NCI-H2196 treated with DMSO at 0.1 percent for 48 hours (cell line): ENCODE results near the gene MECP2.
"Not testable (repeated sequence)": the region's sequence is repeated elsewhere in the genome, so short reads cannot be mapped to it uniquely, and the experiment has no call there.

Experiments used
- DNase-seq: peaks from one replicate; lab custom pipeline; 2025; ENCODE audit not compliant: unreplicated experiment; lab: John Stamatoyannopoulos, UW

Gene MECP2

GRCh38 chrX:153999359-154000037, 98.0 kb downstream of the MECP2 start:
- no peak for DNase-seq

GRCh38 chrX:153995504-153995903, 102.0 kb downstream of the MECP2 start:
- DNase-seq = no peak

DNA sequence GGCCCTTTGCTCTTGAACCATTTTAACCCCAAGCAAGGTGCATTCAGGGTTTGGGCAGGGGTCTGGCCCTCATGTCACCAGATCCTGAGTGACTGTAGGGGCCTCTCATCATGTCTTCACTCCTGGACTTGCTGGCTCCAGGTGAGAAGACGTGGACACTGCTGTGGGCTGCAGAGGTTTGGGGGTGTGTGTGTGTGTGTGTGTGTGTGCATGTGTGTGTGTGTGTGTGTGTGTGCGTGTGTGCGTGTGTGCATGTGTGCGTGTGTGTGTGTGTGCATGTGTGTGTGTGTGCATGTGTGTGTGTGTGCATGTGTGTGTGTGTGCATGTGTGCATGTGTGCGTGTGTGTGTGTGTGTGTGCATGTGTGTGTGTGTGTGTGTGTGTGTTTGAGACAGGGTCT, 103.1 kb downstream of the MECP2 start:
- not testable (repeated sequence) for DNase-seq

GRCh38 chrX:153993978-153994377, 103.5 kb downstream of the MECP2 start:
- DNase-seq = no peak

DNA sequence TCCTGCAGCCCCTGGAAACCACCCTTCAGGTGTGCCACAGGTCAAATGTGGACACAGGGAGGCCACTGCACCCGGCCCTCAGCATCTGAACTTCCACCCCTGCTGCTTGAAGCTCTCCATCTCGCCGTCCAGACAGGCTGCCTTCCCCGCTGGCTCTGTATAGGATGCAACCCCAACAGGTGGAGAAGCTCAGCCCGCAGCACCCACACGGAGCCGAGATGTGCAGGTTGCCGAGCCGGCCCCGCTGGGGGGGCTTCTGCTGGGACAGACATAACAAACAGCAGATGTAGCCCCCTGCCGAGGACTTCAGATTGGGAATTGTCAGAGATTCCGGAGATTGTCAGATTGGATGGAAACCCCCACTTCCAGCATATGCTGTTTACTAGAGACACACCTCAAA, 104.4 kb downstream of the MECP2 start:
- no peak for DNase-seq

DNA sequence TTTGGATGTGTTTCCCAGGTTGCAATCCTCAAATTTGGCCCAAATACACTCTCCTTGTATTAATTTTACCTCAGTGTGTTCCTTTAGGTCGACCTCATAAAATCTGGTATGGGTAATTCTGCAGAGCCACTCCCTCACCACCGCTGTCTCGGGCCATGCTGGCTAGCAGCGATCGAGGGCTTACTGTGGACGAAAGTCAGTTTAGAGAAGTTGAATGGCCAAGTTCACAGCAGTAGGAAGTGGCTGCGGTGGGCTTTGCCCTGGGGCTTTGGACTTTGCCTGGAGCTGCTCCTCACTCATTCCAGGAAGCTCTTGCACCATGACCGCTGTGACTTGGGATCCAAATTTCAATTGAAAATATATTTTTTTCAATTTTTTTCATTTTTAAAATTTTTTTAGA, 105.3 kb downstream of the MECP2 start:
- no peak for DNase-seq

DNA sequence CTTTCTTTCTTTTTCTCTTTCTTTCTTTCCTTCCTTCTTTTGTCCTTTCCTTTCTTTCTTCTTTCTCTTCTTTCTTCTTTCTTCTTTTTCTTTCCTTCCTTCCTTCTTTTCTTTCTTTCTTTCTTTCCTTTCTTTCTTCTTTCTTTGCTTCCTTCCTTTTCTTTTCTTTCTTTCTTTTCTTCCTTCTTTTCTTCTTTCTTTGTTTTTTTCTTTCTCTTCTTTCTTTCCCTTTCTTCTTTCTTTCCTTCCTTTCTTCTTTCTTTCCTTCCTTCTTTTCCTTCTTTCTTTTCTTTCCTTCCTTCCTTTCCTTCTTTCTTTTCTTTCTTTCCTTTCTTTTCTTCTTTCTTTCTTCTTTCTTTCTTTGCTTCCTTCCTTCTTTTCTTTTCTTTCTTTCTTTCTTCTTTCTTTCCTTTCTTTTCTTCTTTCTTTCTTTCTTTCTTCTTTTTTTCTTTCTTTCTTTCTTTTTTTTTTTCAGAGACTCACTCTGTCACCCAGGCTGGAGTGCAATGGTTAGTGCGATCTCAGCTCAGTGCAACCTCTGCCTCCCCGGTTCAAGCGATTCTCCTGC, 106.4 kb downstream of the MECP2 start:
- DNase-seq = no peak

DNA sequence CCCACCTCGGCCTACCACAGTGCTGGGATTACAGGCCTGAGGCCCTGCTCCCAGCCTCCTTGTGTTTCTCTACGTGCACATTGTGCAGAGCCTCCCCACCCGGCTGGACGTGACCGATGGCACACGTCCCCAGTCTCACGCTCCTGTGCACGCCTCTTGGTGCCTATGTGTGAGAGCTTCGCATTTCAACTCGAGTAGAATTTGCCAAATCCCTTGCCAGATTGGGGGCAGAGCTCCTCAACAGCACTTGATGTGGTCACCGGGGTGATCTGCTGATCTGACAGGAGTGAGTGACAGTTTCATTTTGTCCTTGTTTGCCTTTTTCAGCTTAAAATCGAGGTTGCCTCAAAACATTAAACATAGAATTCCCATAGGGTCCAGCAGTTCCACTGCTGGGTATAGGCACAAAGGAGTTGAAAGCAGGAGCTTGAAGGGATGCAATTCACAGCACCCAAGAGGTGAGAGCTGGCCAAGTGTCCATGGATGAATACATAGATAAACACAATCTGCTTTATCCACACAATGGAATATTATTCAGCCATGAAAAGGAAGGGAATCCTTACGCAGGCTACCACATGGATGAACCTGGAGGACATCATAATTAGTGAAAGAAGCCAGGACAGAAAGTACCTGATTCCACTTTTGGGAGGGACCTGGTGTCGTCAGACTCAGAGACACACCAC, 107.4 kb downstream of the MECP2 start:
- no peak for DNase-seq

DNA sequence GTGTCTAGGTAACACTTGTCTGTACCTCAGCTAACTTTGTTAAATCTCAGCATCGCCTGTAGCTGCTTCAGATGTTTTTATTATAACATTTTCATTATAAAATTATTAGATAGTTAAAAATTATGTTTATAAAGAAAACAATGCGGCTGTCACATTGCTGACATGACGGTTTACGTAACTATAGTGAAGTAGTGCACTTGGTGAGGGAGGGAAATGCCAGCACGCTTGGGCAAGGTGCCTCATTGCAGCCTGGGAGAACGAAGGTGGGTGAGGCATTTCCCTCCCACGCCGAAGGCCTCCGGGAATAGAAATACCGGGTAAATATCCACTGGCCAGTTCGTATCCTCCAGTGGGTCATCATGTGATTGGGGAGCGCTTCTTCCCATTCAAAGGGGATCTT, 109.0 kb downstream of the MECP2 start:
- DNase-seq = no peak

GRCh38 chrX:153984351-153985178, 113.0 kb downstream of the MECP2 start:
- DNase-seq = no peak

GRCh38 chrX:153983321-153983801, 114.2 kb downstream of the MECP2 start:
- no peak for DNase-seq

DNA sequence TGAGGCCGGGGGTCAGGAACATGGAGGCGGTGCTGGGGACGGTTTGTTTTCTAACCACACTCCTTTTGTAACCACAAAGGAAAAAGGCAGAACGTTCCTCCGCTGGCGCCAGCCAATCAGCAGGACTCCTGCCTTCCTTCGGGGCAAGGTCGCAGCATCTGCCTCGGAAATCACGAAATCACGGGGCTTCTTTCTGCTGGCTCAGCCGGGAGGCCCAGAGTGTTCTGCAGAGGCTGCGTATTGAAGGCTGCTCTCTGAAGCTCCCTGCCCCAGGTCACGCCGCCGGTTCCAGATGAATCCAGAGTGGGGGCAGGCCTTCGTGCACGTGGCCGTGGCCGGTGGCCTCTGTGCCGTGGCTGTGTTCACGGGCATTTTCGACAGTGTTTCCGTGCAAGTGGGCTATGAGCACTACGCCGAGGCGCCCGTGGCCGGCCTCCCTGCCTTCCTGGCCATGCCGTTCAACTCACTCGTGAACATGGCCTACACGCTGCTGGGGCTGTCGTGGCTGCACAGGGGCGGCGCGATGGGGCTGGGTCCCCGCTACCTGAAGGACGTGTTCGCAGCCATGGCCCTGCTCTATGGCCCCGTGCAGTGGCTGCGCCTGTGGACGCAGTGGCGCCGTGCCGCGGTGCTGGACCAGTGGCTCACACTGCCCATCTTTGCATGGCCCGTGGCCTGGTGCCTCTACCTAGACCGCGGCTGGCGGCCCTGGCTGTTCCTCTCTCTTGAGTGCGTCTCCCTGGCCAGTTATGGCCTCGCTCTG, 115.6 kb downstream of the MECP2 start:
- no peak for DNase-seq

- DNase-seq = no peak
Observed at GRCh38 chrX:153981231-153981630, 116.3 kb downstream of the MECP2 start.

DNA sequence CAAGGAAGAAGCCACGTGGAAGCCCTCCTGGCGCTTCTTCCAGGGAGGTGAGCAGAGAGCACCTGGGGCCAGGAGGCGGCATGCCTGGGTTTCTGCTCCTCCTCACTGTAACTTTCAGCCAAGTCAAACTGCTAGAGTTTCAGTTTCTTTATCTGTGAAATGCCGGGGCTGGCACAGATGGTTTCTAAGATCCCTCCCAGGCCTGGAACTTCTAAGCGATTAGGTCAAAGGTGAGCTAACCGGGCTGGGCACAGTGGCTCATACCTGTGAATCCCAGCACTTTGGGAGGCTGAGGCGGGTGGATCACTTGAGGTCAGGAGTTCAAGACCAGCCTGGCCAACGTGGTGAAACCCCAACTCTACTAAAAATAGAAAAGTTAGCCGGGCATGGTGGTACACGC, 117.1 kb downstream of the MECP2 start:
- not testable (repeated sequence) for DNase-seq

DNA sequence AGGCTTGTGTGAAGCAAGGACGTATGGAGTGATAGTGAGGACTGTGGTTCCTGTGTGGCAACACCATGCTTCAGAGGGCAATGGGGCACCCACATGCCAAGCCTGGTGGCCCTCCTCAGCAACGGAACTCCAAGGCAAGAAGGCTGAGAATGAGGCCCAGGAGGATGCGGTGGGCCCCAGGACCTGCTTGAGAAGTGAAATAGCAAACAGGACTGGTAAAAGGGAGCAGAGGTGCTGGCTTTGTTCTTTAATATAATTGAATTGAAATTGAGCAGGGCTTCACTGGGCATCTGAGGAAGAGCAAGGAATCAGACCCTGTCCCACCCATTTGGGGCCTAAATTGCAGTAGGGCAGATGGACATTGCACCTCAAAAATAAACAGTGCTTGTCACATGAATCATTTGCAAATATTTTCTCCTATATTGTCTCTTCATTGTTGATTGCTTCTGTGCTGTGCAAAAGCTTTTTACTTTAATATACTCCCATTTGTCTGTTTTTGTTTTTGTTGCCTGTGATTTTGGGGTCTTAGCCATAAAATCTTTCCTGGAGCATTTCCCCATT, 122.7 kb downstream of the MECP2 start:
- DNase-seq = no peak

- no peak for DNase-seq
Observed at GRCh38 chrX:153974003-153974725, 123.4 kb downstream of the MECP2 start.

DNA sequence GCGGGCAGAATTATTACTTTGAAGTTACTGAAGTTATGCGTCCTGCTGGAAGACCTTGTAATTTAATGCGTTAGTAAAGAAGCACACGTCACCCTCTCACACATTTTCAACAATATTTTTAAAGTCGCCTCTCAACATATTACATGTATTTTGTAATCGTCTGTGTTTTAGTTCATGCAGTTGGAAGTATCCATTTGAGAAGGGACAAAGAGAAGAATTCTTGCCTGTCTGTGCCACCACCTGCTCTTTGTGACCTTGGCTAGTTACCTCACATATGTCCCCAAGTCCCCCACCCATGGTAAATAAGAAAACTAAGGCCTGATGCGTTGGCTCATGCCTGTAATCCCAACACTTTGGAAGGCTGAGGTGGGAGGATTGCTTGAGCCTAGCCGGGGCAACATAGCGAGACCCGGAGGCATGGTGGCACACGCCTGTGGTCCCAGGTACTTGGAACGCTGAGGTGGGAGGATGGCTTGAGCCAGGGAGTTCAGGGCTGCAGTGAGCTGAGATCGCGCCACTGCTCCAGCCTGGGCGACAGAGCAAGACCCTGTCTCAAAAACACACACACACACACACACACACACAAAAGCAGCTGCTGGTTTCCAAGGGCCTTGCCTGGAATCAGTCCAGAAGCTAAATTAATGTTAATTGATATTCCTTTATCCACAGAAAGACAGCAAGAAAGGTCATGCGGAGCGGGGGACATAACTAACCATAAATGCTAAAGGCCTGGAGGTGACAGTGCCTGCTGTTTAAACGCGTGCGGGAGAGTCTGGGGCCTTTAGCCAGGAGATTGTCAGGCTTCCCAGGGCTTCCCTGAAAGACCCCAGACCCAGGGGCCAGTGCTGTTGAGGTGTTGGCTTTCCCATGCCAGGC, 124.2 kb downstream of the MECP2 start:
- DNase-seq = no peak

DNA sequence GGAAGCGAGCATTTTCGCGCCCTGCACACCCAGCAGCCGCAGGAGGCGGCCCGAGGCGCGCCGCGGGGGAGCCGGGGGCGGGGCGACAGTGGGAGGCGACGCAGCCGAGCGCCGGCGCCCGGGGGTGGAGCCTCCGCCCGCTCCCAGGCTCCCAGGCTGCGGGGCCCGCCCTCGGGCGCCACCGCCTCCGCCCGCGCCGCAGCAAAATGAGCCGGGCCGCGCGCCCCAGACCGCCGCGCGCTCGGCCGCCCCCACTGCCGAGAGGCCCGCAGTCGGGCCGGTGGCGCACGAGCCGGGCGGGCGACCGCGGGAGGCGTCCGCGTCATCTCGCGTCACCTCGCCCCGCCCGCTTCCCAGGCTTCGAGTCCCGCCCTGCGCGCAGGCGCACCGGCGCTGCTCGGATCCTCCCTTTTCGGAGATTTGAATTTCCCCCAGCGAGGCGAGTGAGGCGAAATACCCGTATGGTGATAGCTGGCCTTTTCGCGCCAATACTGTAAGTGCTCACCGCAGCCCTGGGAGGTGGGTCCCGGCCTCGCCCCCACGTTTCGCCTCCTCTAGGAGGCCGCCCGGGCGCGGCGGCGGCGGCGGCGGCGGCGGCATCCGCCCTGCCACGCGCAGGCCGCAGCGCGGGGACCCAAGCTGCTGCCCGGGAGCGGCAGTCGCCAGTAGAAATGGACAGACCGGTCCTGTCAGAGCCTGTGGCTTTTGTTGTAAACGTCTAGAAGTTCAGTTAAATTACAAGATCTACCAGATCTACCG, 125.0 kb downstream of the MECP2 start, which contains the start of gene TMEM187:
Gene TMEM187, plus strand, starts transcription at position 387 of the 759 bp plus-strand sequence. CDS start 9,309 bp downstream, outside the sequence.
- peak; percentile 58 for DNase-seq
